CD8-positive, alpha-beta memory T cell (primary cell): ENCODE measurements around the gene NRARP. TPM values are rescaled to one million over a fixed set of nuclear protein-coding genes. Genes with fewer than 3 reads are reported as not detected.
A peak's percentile ranks its signal among the peaks of the same experiment; 100 is the strongest.

Source experiments
- CTCF ChIA-PET: fragments of 350-600 bp; sonication (Branson Sonifier 250); formaldehyde crosslinking; loops from one replicate; lab custom pipeline; 2021; ENCODE audit warnings: antibody characterized with exemption; lab: Charles Lee
- POLR2A ChIA-PET: fragments of 350-600 bp; sonication (Branson Sonifier 250); formaldehyde crosslinking; loops from one replicate; lab custom pipeline; 2021; ENCODE audit warnings: antibody characterized with exemption; lab: Charles Lee
- DNase-seq, 5 donors: peaks; one replicate each; pipeline versions ENCODE4 v3.0.0 to v3.0.0-alpha.2; 2020 to 2022; ENCODE audit warnings: mixed read lengths in 1 of 5
- H3K27ac ChIP-seq: one replicate; pipeline ENCODE4 v1.7.0; 2013; ENCODE audit warnings: low read depth, mild to moderate bottlenecking, low read length, moderate library complexity
- H3K27me3 ChIP-seq: 2 replicates; pipeline ENCODE4 v1.7.0; 2013; ENCODE audit warnings: low read length, mild to moderate bottlenecking; ENCODE audit not compliant: insufficient read depth, poor library complexity, severe bottlenecking
- H3K36me3 ChIP-seq: 2 replicates; pipeline ENCODE4 v1.7.0; 2013; ENCODE audit warnings: mild to moderate bottlenecking, low read length, moderate library complexity; ENCODE audit not compliant: insufficient read depth
- H3K4me1 ChIP-seq: 2 replicates; pipeline ENCODE4 v1.7.0; 2013; ENCODE audit warnings: mild to moderate bottlenecking, low read length, moderate library complexity; ENCODE audit not compliant: insufficient read depth
- H3K4me3 ChIP-seq: 2 replicates; pipeline ENCODE4 v1.7.0; 2013; ENCODE audit warnings: mild to moderate bottlenecking, low read length
- H3K9me3 ChIP-seq: 2 replicates; pipeline ENCODE4 v1.7.0; 2013; ENCODE audit warnings: mild to moderate bottlenecking, low read length
- H3K27ac Mint-ChIP-seq, 8 donors: one replicate each; pipeline ENCODE4 v1.8.0; 2020 to 2021; ENCODE audit warnings: mixed read lengths in 8 of 8, mild to moderate bottlenecking in 6 of 8, inconsistent platforms in 3 of 8, moderate library complexity in 3 of 8
- H3K27me3 Mint-ChIP-seq, 2 donors: one replicate each; pipeline ENCODE4 v1.8.0; 2020 to 2021; ENCODE audit warnings: mixed read lengths in 2 of 2, mild to moderate bottlenecking in 1 of 2, moderate library complexity in 1 of 2
- H3K36me3 Mint-ChIP-seq, 3 donors: one replicate each; pipeline ENCODE4 v1.8.0; 2020 to 2021; ENCODE audit warnings: mixed read lengths in 3 of 3, inconsistent platforms in 1 of 3, mild to moderate bottlenecking in 1 of 3
- H3K4me1 Mint-ChIP-seq, 3 donors: one replicate each; pipeline ENCODE4 v1.8.0; 2020 to 2021; ENCODE audit warnings: mixed read lengths in 3 of 3, inconsistent platforms in 1 of 3, mild to moderate bottlenecking in 1 of 3
- H3K4me3 Mint-ChIP-seq, 7 donors: one replicate each; pipeline ENCODE4 v1.8.0; 2020 to 2021; ENCODE audit warnings: mixed read lengths in 7 of 7, mild to moderate bottlenecking in 6 of 7, moderate library complexity in 4 of 7, inconsistent platforms in 2 of 7
- H3K9me3 Mint-ChIP-seq, 5 donors: one replicate each; pipeline ENCODE4 v1.8.0; 2020 to 2022; ENCODE audit warnings: mixed read lengths in 5 of 5, mild to moderate bottlenecking in 3 of 5, moderate library complexity in 2 of 5, inconsistent platforms in 1 of 5
- polyA plus RNA-seq: library from polyadenylated mRNA; unstranded; fragments of 300-500 nt; fragmentation: Illumina TruSeq; gene quantifications from one replicate; pipeline ENCODE4 v1.2.3, GENCODE V29; 2021
- total RNA-seq, 2 experiments: library from RNA; stranded (reverse); gene quantifications; one replicate each; pipeline ENCODE4 v1.2.3, GENCODE V29; 2021

The NRARP gene
- total and polyA plus RNA-seq, 3 experiments from 2014 or later: 1.9 to 2.3 TPM; not detected in 1

- Histone ChIP-seq H3K9me3 (no peaks in the 10 kb centered on the region), H3K27ac (no peak overlapping the region), H3K27me3 (no peaks in the 10 kb centered on the region), H3K36me3 (no peaks in the 10 kb centered on the region), H3K4me1 (peaks cover 10% of the 10 kb centered on the region), H3K4me3 (no peak overlapping the region)
- POLR2A ChIA-PET: no interaction called here
- Mint-ChIP-seq H3K4me1 (peaks cover 0 to 5% (median 0%) of the 10 kb centered on the region in 3 donors), H3K27ac (no peak overlapping the region), H3K9me3 (no peaks in the 10 kb centered on the region), H3K36me3 (no peaks in the 10 kb centered on the region), H3K4me3 (peak overlapping the region in 1 of 7 donors; percentile 38), H3K27me3 (peaks cover 0 to 4% of the 10 kb centered on the region in 2 donors)
- CTCF ChIA-PET: no interaction called here
- peak in 1 of 5 donors; percentile 28 for DNase-seq
Observed at GRCh38 chr9:137316012-137316981, 14.2 kb upstream of the NRARP start.

GRCh38 chr9:137315581-137316011, 13.5 kb upstream of the NRARP start:
- Histone ChIP-seq H3K9me3 (no peaks in the 10 kb centered on the region), H3K27me3 (no peaks in the 10 kb centered on the region), H3K4me1 (peaks cover 5% of the 10 kb centered on the region), H3K4me3 (no peak overlapping the region), H3K27ac (no peak overlapping the region), H3K36me3 (no peaks in the 10 kb centered on the region)
- peak in 1 of 5 donors; percentile 42 for DNase-seq
- ChIA-PET POLR2A (no interaction called here), CTCF (no interaction called here)
- Mint-ChIP-seq H3K4me1 (peaks cover 0 to 2% (median 0%) of the 10 kb centered on the region in 3 donors), H3K4me3 (no peak overlapping the region), H3K36me3 (no peaks in the 10 kb centered on the region), H3K9me3 (no peaks in the 10 kb centered on the region), H3K27me3 (peaks cover 0 to 2% of the 10 kb centered on the region in 2 donors), H3K27ac (no peak overlapping the region)

- no peaks in the 10 kb centered on the region for H3K9me3 ChIP-seq
- Mint-ChIP-seq H3K27ac (no peak overlapping the region), H3K36me3 (no peaks in the 10 kb centered on the region), H3K4me1 (no peaks in the 10 kb centered on the region), H3K4me3 (no peak overlapping the region), H3K27me3 (peaks cover 0 to 2% of the 10 kb centered on the region in 2 donors), H3K9me3 (no peaks in the 10 kb centered on the region)
- peak in 1 of 5 donors; percentile 44 for DNase-seq
- no peaks in the 10 kb centered on the region for H3K4me1 ChIP-seq
- ChIA-PET POLR2A (no interaction called here), CTCF (no interaction called here)
- no peak overlapping the region for H3K4me3 ChIP-seq
- H3K27ac ChIP-seq: no peak overlapping the region
- no peaks in the 10 kb centered on the region for H3K36me3 ChIP-seq
- no peaks in the 10 kb centered on the region for H3K27me3 ChIP-seq
Observed at GRCh38 chr9:137314561-137315560, 12.8 kb upstream of the NRARP start.

- H3K4me1 ChIP-seq: no peaks in the 10 kb centered on the region
- Mint-ChIP-seq H3K4me1 (no peaks in the 10 kb centered on the region), H3K27me3 (peaks cover 0 to 2% of the 10 kb centered on the region in 2 donors), H3K27ac (no peak overlapping the region), H3K4me3 (no peak overlapping the region), H3K36me3 (no peaks in the 10 kb centered on the region), H3K9me3 (no peaks in the 10 kb centered on the region)
- peak in 1 of 5 donors; percentile 33 for DNase-seq
- POLR2A ChIA-PET: no interaction called here
- no peaks in the 10 kb centered on the region for H3K36me3 ChIP-seq
- no peaks in the 10 kb centered on the region for H3K27me3 ChIP-seq
- CTCF ChIA-PET: no interaction called here
- H3K9me3 ChIP-seq: no peaks in the 10 kb centered on the region
- H3K4me3 ChIP-seq: no peak overlapping the region
- no peak overlapping the region for H3K27ac ChIP-seq
Observed at GRCh38 chr9:137313956-137314560, 12.0 kb upstream of the NRARP start.

GRCh38 chr9:137313326-137313936, 11.4 kb upstream of the NRARP start:
- H3K27ac ChIP-seq: no peak overlapping the region
- ChIA-PET POLR2A (no interaction called here), CTCF (no interaction called here)
- no peaks in the 10 kb centered on the region for H3K4me1 ChIP-seq
- H3K27me3 ChIP-seq: no peaks in the 10 kb centered on the region
- Mint-ChIP-seq H3K27me3 (peaks cover 0 to 2% of the 10 kb centered on the region in 2 donors), H3K4me1 (no peaks in the 10 kb centered on the region), H3K9me3 (no peaks in the 10 kb centered on the region), H3K27ac (peak overlapping the region in 1 of 8 donors; percentile 19), H3K36me3 (no peaks in the 10 kb centered on the region), H3K4me3 (peak overlapping the region in 1 of 7 donors; percentile 74)
- no peak overlapping the region for H3K4me3 ChIP-seq
- peak in 1 of 5 donors; percentile 42 for DNase-seq
- H3K36me3 ChIP-seq: no peaks in the 10 kb centered on the region
- no peaks in the 10 kb centered on the region for H3K9me3 ChIP-seq

GRCh38 chr9:137312852-137313325, 10.8 kb upstream of the NRARP start:
- Mint-ChIP-seq H3K27ac (no peak overlapping the region), H3K4me1 (no peaks in the 10 kb centered on the region), H3K36me3 (no peaks in the 10 kb centered on the region), H3K4me3 (no peak overlapping the region), H3K27me3 (peaks cover 0 to 2% of the 10 kb centered on the region in 2 donors), H3K9me3 (no peaks in the 10 kb centered on the region)
- Histone ChIP-seq H3K36me3 (no peaks in the 10 kb centered on the region), H3K9me3 (no peaks in the 10 kb centered on the region), H3K4me1 (no peaks in the 10 kb centered on the region), H3K27ac (no peak overlapping the region), H3K27me3 (no peaks in the 10 kb centered on the region), H3K4me3 (no peak overlapping the region)
- peak in 1 of 5 donors; percentile 38 for DNase-seq
- POLR2A ChIA-PET: no interaction called here
- CTCF ChIA-PET: no interaction called here
